ENCODE data around the gene ZNF525.
A peak's percentile ranks its signal among the peaks of the same experiment; 100 is the strongest.
"Not testable (repeated sequence)": the region's sequence is repeated elsewhere in the genome, so short reads cannot be mapped to it uniquely, and the experiment has no call there.

The ZNF525 gene

GRCh38 chr19:53394974-53395839 lies 29.7 kb downstream of the ZNF525 start, which contains the start of gene ZNF765:
Gene ZNF765 (plus strand): TSS chr19:53395149. CDS start chr19:53398016, 2,867 bp downstream.
- Histone ChIP-seq H3K27me3 (ENCODE audit: insufficient read depth, low read length) (no peaks in the 10 kb centered on the region), H3F3A (ENCODE audit: insufficient read depth, low read length) (no peaks in the 10 kb centered on the region), H3K9me3 (ENCODE audit: low read length) (no peaks in the 10 kb centered on the region; the same call in 1 of the 2 replicates), H3K79me2 (ENCODE audit: insufficient read depth, low read length) (no peaks in the 10 kb centered on the region; the same call in 1 of the 2 replicates), H3K4me3 (ENCODE audit: low read depth, low read length, poor library complexity, severe bottlenecking) (peak within 1 kb of the TSS; percentile 85), H3K9ac (ENCODE audit: low read length) (peak within 1 kb of the TSS; percentile 80), H2AFZ (ENCODE audit: low read length) (no peak within 1 kb of the TSS), H3K27ac (ENCODE audit: low read depth, low read length, poor library complexity, severe bottlenecking) (no peak within 1 kb of the TSS), H4K20me1 (ENCODE audit: insufficient read depth, low read length) (no peaks in the 10 kb centered on the region), H3K9me2 (ENCODE audit: low read depth, low read length) (no peaks in the 10 kb centered on the region), H3K4me1 (ENCODE audit: insufficient read depth, low read length, severe bottlenecking) (peaks cover 13% of the 10 kb centered on the region), H3K4me2 (ENCODE audit: low read length) (peak within 1 kb of the TSS; percentile 71), H3K36me3 (ENCODE audit: insufficient read depth, low read length) (peaks cover 23% of the 10 kb centered on the region)
- TF ChIP-seq CTCF (IDR thresholded peaks at IDR 0.05; ENCODE audit: low read length), result peak; percentile 30; the same call in 1 of the 2 replicates
- no peak for TF ChIP-seq EZH2 (IDR thresholded peaks at IDR 0.05; ENCODE audit: borderline replicate concordance, low read length)

- Histone ChIP-seq H3K4me1 (ENCODE audit: insufficient read depth, low read length, severe bottlenecking) (peaks cover 13% of the 10 kb centered on the region), H3K4me3 (ENCODE audit: low read depth, low read length, poor library complexity, severe bottlenecking) (peak overlapping the region; percentile 85), H3K4me2 (ENCODE audit: low read length) (peak overlapping the region; percentile 71), H3K9ac (ENCODE audit: low read length) (peak overlapping the region; percentile 80), H3K36me3 (ENCODE audit: insufficient read depth, low read length) (peaks cover 31% of the 10 kb centered on the region)
- not testable (repeated sequence) for H3K27me3 ChIP-seq (ENCODE audit: insufficient read depth, low read length); H4K20me1 ChIP-seq (ENCODE audit: insufficient read depth, low read length); H3K9me3 ChIP-seq (ENCODE audit: low read length); H3K9me2 ChIP-seq (ENCODE audit: low read depth, low read length); H3K79me2 ChIP-seq (ENCODE audit: insufficient read depth, low read length); H3K27ac ChIP-seq (ENCODE audit: low read depth, low read length, poor library complexity, severe bottlenecking); H3F3A ChIP-seq (ENCODE audit: insufficient read depth, low read length); H2AFZ ChIP-seq (ENCODE audit: low read length)
These were observed 30.5 kb downstream of the ZNF525 start for GRCh38 chr19:53395840-53396524.

- Histone ChIP-seq H3K4me1 (ENCODE audit: insufficient read depth, low read length, severe bottlenecking) (peaks cover 13% of the 10 kb centered on the region), H3K27ac (ENCODE audit: low read depth, low read length, poor library complexity, severe bottlenecking) (no peak overlapping the region), H3K36me3 (ENCODE audit: insufficient read depth, low read length) (peaks cover 34% of the 10 kb centered on the region), H3K79me2 (ENCODE audit: insufficient read depth, low read length) (no peaks in the 10 kb centered on the region; the same call in 1 of the 2 replicates), H3K27me3 (ENCODE audit: insufficient read depth, low read length) (no peaks in the 10 kb centered on the region), H3K9ac (ENCODE audit: low read length) (no peak overlapping the region), H3K9me2 (ENCODE audit: low read depth, low read length) (no peaks in the 10 kb centered on the region), H3K4me3 (ENCODE audit: low read depth, low read length, poor library complexity, severe bottlenecking) (no peak overlapping the region), H2AFZ (ENCODE audit: low read length) (no peak overlapping the region), H3F3A (ENCODE audit: insufficient read depth, low read length) (no peaks in the 10 kb centered on the region), H4K20me1 (ENCODE audit: insufficient read depth, low read length) (no peaks in the 10 kb centered on the region), H3K9me3 (ENCODE audit: low read length) (peaks cover 2% of the 10 kb centered on the region; the same call in 1 of the 2 replicates), H3K4me2 (ENCODE audit: low read length) (peak overlapping the region; percentile 71)
- TF ChIP-seq EZH2 (IDR thresholded peaks at IDR 0.05; ENCODE audit: borderline replicate concordance, low read length), result no peak
- no peak for TF ChIP-seq CTCF (IDR thresholded peaks at IDR 0.05; ENCODE audit: low read length)
These were observed 31.0 kb downstream of the ZNF525 start for GRCh38 chr19:53396525-53396868.

GRCh38 chr19:53397918-53398317 lies 32.4 kb downstream of the ZNF525 start:
- peaks cover 49% of the 10 kb centered on the region for H3K36me3 ChIP-seq (ENCODE audit: insufficient read depth, low read length)
- H3K27ac ChIP-seq (ENCODE audit: low read depth, low read length, poor library complexity, severe bottlenecking); H3K4me3 ChIP-seq (ENCODE audit: low read depth, low read length, poor library complexity, severe bottlenecking); H3K4me2 ChIP-seq (ENCODE audit: low read length); H4K20me1 ChIP-seq (ENCODE audit: insufficient read depth, low read length); H3K9me2 ChIP-seq (ENCODE audit: low read depth, low read length); H3K27me3 ChIP-seq (ENCODE audit: insufficient read depth, low read length); H2AFZ ChIP-seq (ENCODE audit: low read length); H3K9me3 ChIP-seq (ENCODE audit: low read length); H3F3A ChIP-seq (ENCODE audit: insufficient read depth, low read length); H3K79me2 ChIP-seq (ENCODE audit: insufficient read depth, low read length); H3K9ac ChIP-seq (ENCODE audit: low read length): not testable (repeated sequence)
- H3K4me1 ChIP-seq (ENCODE audit: insufficient read depth, low read length, severe bottlenecking), result peaks cover 13% of the 10 kb centered on the region

Measured in OCI-LY1 (cell line).